ENCODE results near the gene RNLS.

Gene RNLS

DNA sequence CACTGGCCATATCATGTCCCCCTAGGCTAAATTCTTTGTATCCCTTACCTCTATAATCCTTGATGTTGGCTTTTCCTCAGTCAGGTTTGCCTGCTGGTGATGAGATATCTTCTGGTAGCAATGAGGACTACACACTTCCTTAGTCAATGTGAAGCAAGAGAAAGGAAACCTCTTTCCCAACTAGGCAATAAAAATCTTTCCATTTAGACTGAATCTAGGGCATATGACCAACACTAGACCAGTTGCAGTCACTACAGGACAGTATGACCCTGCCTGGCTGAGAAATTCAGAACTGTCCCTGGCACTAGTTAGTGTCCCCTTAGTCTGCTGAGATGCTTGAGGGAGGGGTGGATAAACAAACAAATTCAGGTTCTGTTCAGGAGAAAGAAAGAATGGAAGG, 142.6 kb downstream of the RNLS start:
- TF ChIP-seq, protein P1, sequence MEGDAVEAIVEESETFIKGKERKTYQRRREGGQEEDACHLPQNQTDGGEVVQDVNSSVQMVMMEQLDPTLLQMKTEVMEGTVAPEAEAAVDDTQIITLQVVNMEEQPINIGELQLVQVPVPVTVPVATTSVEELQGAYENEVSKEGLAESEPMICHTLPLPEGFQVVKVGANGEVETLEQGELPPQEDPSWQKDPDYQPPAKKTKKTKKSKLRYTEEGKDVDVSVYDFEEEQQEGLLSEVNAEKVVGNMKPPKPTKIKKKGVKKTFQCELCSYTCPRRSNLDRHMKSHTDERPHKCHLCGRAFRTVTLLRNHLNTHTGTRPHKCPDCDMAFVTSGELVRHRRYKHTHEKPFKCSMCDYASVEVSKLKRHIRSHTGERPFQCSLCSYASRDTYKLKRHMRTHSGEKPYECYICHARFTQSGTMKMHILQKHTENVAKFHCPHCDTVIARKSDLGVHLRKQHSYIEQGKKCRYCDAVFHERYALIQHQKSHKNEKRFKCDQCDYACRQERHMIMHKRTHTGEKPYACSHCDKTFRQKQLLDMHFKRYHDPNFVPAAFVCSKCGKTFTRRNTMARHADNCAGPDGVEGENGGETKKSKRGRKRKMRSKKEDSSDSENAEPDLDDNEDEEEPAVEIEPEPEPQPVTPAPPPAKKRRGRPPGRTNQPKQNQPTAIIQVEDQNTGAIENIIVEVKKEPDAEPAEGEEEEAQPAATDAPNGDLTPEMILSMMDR (IDR thresholded peaks at IDR 0.05): no peak
- DNase-seq (ENCODE audit: low spot score): no peak
- H3K4me3 ChIP-seq: no peak overlapping the region
- no peak overlapping the region for H3K27ac ChIP-seq

DNA sequence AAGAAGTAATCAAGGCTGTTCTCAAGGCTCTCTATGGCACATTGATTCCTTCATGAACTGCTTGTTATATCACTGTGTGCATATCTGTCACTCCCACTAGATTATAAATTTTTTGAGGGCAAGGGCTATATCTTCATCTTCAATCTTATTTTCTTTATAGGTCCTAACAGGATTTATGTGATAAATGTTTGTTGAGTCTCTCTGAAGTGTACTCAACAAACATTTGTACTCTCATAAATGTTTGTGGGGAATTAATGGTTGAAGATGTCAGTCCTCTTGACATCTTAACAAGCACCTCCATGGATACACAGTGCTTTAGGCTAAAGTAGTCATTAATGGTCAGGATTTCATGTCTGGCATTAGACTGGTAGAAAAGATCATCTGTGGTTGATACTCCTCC, 143.2 kb downstream of the RNLS start:
- H3K4me3 ChIP-seq: no peak overlapping the region
- TF ChIP-seq, protein P1 (IDR thresholded peaks at IDR 0.05): no peak
- DNase-seq (ENCODE audit: low spot score): no peak
- H3K27ac ChIP-seq: no peak overlapping the region

DNA sequence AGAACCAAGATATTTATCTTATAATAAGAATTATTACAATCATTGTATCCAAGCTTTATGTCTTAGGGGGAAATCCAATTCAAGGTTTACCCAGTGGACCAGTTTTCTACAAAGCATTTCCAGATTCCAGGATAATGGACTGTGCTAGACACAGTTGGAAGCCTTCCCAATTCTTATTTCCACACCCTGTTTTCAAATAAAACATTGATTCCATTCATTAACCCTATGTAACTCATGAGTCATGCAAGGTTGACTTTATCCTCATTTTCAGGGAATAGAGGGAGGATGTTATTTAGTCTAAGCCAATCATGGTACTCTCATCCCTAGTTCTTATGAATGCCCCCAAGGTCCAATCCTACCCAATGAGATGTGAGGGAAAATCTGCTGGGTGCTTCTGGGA, 145.7 kb downstream of the RNLS start:
- Histone ChIP-seq H3K4me3 (no peak overlapping the region), H3K27ac (no peak overlapping the region)
- TF ChIP-seq, protein P1 (IDR thresholded peaks at IDR 0.05): no peak
- DNase-seq (ENCODE audit: low spot score): no peak

DNA sequence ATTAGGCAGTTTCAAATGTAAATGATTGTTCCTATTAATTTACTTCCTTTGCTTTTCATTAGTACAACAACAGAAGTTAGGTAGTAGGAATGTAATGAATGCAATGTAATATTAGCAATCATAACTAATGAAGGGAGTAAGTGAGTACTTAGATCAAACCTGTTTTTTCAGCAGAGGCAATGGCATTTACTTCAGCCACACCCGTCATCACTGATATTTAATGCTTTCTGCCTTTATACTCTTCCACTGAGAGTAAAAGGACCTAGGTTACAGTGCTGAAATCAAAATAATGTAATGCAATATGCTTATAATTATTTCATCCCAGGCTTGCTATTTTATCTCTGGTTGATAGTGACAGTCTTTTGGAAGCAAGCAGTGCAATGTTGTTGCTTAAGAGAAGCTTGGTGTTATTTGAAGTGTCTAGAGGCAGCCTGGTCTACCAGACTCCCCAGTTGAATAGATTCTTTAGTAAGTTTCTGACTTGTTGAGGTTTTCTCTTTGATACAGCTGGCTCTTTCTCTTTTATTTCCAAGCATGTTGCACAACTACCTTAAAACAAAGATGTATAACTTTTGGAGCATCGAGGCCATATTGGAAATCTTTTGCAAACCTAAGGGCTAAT, 149.4 kb downstream of the RNLS start:
- no peak for DNase-seq (ENCODE audit: low spot score)
- Histone ChIP-seq H3K4me3 (no peak overlapping the region), H3K27ac (no peak overlapping the region)
- TF ChIP-seq, protein P1 (IDR thresholded peaks at IDR 0.05): no peak

DNA sequence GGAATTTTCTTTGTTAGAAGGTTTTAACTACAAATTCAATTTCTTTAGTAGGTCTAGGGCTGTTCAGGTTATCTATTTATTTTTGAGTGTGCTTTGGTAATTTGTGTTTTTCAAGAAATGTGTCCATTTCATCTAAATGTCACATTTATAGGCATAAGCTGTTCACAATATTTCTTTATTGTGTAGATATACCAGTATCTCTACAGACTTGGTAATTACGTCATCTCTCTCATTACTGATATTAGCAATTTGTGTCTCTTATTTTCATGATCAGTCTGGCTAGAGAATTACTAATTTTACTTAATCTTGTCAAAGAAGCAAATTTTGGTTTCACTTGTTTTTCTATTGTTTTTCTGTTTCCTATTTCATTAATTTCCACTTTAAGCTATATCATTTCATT, 152.0 kb downstream of the RNLS start:
- no peak for DNase-seq (ENCODE audit: low spot score)
- H3K27ac ChIP-seq: no peak overlapping the region
- H3K4me3 ChIP-seq: no peak overlapping the region
- TF ChIP-seq, protein P1 (IDR thresholded peaks at IDR 0.05): no peak

DNA sequence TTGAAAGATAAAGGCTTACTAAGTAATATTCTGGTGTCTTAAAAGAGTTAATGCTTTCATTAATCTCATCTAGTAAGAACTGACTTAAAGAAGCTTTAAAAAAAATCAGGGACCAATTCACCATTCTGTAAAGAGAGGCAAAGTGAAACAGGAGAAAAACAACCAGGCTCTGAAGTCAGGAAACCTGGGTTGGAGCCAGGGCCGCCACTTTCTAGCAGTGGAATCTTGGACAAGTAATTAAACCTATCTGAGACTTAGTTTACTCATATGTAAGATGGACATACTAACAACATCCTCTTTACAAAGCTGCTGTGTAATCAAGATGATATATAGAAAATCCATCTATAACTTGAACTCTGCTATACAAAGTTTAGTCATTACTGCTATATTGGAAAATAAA, 154.1 kb downstream of the RNLS start:
- DNase-seq (ENCODE audit: low spot score): no peak
- Histone ChIP-seq H3K4me3 (no peak overlapping the region), H3K27ac (peak overlapping the region in 1 of 2 donors; percentile 24)
- TF ChIP-seq, protein P1 (IDR thresholded peaks at IDR 0.05): no peak

DNA sequence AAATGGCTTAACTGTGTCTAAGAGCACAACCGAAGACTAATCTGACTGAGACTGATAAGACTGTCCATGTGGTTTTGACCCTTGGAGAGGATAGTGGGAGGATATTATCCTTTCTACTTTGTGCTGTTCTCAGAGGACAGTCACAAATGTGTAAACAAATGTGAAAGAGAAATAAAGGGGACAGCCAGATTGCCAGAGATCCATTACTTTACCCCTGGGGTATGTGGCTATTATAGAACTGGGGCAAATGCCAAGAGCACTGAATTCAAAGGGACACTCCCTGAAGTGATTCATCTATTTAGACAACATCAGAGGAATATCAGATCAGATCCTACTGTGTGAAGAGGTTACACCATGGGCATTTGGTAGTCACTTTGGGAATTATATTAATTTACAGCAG, 154.7 kb downstream of the RNLS start:
- Histone ChIP-seq H3K27ac (peak overlapping the region in 1 of 2 donors; percentile 24), H3K4me3 (no peak overlapping the region)
- TF ChIP-seq, protein P1 (IDR thresholded peaks at IDR 0.05): no peak
- no peak for DNase-seq (ENCODE audit: low spot score)
